ENCODE results near the gene CEP112.
"Not testable (repeated sequence)": the region's sequence is repeated elsewhere in the genome, so short reads cannot be mapped to it uniquely, and the experiment has no call there.

The CEP112 gene

GRCh38 chr17:66210208-66210574, 18.3 kb upstream of the CEP112 start:
- no peak for DNase-seq

DNA sequence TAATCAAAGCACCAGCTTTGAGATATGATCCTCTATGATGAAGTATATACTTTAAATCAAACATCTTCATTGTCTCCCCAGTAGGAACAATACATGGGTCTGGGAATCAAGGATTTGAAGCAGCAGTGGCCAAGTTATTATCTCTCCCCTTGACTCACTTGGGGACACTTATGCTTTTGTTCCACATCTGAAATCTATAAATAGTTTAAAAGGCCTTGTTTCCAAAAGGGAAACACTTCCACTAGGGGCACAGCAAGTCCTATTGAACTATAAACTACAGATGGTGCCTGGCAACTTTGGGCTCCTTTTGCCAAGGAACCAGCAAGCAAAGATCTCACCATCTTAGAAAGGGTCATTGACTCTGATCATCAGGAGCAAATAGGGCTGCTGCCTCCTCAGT, 16.0 kb upstream of the CEP112 start:
- DNase-seq, result no peak

DNA sequence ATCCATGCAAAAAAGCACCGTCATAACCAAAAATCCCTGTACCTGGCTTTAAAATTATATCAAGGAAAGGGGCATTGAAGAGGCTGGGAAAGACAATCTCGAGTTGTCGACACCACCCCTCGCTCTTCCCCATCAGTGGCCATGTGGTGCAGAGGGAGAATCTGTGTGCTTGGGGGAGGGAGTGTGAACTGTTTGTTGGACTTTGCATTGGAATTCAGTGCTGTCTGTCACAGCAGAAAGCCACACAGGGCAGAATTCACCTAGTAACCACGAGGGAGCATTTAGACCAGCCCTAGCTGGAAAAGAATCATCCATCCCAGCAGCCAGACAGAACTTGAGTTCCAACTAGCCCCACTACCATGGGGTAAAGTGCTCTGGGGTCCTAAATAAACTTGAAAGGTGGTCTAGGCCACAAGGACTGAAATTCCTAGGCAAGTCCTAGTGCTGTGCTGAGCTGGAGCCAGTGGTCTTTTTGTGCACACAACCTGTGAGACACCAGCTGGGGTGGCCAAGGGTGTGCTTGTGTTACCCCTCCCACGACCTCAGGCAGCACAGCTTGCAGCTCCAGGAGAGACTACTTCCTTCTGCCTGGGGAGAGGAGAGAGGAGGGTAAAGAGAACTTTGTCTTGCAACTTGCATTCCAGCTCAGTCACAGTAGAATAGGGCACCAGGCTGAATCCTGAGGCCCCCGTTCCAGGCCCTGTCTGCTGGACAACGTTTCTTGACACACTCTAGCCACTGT, 11.5 kb upstream of the CEP112 start:
- no peak for DNase-seq

GRCh38 chr17:66200685-66201092, 8.8 kb upstream of the CEP112 start:
- peak; percentile 51 for DNase-seq

- DNase-seq, result no peak
Measured at GRCh38 chr17:66198242-66198641, 6.3 kb upstream of the CEP112 start.

DNA sequence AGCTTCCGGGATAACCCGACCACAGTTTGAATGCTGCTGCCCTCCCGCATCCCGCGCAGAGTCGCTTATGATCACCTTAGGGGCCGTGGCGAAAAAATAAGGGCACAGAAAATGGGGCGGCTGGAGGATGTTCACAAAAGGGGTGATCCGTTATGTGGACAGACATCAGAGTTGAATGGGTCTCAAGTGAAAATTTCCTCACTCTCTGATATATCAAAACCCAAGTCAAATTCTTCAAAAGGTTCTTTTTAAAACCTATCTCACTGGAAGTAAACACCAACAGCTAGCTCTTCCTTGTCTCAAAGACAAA, 400 bp upstream of the CEP112 start:
- no peak for DNase-seq

DNA sequence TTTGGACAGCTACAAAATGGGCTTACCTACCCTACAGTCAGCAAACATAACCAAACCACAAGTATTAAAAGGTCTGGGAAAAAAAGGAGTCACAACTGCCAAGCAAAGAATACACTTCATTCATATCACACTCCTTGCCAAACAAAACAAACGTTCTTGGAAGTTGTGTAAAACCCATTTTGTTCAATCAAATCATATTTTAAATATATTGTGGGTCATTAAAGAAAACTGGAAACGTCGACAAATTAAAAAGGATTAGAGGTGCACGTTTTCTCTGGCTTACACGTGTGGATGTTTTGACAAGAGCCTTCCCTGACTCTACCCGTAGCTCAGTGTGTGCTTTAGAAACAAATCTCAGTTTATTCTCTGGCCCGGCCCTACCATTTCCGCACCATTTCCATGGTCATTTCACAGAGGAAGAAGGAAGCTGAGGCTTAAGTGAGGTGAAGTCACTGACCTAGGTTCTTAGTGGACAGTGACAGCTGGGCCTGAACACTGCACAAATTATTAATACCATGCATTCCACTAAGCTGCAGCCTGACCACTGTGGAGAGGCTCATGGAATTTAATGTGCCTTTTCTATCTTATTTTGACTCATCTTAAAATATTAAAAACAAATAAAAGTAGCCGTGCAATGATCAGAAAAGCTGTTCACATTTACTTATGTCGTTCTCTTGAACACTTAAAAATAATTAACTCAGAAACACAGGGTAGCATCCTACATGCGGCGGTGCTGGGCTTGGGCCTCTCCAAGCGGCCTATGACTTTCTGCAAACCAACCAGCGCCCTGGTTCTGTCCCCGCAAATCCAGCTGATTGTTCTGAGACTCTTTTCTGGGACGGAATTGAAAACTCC, 968 bp downstream of the CEP112 start:
- no peak for DNase-seq

DNA sequence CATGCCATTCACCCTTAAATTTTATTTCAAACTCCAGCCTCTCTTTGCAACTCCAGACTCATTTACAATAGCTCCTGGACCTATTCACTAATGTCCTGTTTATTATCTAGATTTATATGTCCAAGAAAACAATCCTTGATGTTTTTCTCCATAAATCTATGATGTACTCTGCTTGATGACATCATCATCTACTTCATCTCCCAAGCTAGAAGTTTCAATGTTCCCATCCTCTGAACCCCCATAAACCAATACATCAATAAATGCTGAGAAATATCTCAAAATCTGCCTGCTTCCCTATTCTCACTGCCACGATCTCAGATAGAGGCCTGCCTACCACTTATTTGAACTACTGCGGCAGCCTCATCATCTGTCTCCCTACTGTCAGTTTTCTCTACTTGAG, 4.2 kb downstream of the CEP112 start:
- DNase-seq, result no peak

- no peak for DNase-seq
Measured at GRCh38 chr17:66185862-66186261, 6.1 kb downstream of the CEP112 start.

DNA sequence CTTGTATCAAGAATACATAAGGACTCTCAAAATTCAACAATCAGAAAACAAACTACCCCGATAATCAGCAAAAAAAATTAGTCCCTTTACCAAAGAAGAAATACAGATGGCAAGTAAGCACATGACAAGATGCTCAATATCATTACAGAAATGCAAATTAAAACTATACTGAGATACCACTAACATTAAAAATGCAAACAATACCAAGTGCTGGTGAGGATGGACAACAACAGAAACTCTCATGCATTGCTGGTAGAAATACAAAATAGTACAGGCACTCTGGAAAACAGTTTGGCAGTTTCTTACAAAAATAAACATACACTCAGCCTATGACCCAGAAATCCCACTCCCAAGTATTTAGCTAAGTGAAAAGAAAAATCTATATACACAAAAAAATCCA, 7.5 kb downstream of the CEP112 start:
- no peak for DNase-seq

DNA sequence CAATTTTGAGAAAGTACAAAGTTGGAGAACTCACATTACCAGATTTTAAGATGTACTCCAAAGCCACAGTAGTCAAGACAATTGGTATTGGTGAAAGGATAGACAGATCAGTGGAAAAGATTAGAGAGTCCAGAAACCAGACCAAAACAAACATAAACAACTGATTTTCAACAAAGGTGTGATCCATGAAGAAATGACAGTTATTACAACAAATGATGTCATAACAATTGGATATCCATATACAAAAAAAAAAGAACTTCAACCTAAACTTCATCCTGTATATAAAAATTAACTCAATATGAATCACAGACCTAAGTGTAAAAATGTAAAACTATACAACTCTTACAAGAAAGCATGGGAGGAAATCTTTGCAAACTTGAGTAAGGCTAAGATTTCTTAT, 8.4 kb downstream of the CEP112 start:
- DNase-seq, result no peak

DNA sequence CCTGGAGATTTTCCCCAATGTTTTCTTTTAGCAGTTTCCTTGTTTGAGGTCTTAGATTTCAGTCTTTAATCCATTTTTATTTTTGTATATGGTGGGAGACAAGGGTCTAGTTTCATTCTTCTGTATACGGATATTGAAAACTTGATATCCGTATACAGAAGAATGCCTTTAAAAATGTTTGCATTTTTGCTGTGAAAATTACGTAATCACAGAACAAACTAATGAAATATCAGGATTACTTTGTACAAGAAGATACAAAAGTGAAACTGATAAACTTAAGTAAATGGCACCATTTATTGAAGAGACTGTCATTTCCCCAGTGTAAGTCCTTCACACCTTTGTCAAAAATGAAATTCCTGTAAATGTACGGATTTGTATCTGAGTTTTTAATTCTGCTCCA, 13.3 kb downstream of the CEP112 start:
- DNase-seq, result no peak

- DNase-seq, result peak; percentile 72
Measured at GRCh38 chr17:66177048-66177447, 14.9 kb downstream of the CEP112 start.

GRCh38 chr17:66175892-66176291, 16.0 kb downstream of the CEP112 start:
- no peak for DNase-seq

GRCh38 chr17:66172691-66173223, 19.2 kb downstream of the CEP112 start:
- DNase-seq, result no peak

DNA sequence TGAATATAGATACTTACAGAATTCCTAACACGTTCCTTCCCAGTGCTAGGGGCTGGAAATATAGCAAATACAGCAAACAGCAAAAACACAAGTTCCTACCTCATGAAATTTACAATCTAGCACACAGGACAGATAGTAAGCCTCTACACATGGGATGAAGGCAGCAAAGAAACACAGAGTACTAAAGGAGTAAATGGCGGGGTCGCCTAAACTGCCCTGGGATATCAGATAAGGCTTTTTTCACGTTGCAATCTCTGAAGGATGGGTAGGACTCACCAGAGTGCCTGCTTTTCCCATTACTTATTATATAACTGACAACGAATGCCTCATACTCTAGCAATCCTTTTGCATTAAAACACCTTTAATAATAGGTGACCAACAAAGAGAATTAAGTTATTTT, 19.8 kb downstream of the CEP112 start:
- DNase-seq, result no peak

DNA sequence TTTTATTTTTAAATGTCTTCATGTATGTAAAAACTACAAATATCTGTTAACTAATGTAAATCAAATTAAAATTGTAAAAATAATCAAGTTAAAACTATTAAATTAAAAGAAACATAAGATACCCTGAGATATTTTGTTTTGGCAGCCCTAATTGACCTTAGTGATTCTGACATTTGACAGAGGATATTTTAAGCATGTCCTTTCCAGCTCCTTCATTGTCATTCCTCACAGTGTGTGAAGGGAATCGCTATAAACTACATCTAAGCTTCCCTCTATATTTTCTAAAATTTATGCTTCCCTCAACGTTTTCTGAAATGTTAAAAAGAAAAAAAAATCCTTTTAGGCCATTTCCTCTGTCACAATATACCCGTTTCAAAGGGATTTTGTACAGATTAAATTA, 20.2 kb downstream of the CEP112 start:
- no peak for DNase-seq

GRCh38 chr17:66171172-66171571, 20.8 kb downstream of the CEP112 start:
- no peak for DNase-seq

GRCh38 chr17:66169839-66170238, 22.1 kb downstream of the CEP112 start:
- no peak for DNase-seq

DNA sequence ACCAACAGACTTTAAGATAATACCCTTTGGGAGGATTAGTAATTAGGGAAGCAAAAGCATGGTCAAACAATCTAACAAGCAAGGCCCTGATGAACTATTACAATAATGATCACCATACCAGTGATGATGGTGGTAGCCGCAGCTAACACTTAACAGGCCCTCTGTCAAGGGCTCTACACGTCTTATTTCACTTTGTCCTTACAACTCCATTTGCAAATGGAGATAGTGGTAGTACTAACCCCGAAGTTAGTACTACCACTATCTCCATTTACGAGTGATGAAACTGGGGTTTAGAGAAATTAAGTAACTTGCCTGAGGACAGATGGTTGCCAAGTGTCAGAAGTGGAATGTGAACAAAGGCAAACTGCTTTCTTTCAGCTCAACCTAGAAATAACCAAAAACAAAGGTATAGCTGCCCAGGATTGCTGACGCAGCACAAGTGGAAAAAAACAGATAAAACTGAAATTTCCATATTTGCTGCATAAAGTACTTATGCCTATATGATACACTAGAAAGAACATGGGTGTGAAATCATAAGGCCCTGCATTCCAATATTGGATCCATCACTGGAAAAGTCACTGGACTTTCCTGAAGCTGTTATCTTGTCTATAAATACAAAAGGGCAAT, 24.6 kb downstream of the CEP112 start:
- no peak for DNase-seq

GRCh38 chr17:66165537-66166123, 26.3 kb downstream of the CEP112 start:
- DNase-seq, result peak; percentile 12

GRCh38 chr17:66155055-66155454, 36.9 kb downstream of the CEP112 start:
- DNase-seq, result not testable (repeated sequence)

- DNase-seq, result no peak
Measured at GRCh38 chr17:66152756-66153155, 39.2 kb downstream of the CEP112 start.

DNA sequence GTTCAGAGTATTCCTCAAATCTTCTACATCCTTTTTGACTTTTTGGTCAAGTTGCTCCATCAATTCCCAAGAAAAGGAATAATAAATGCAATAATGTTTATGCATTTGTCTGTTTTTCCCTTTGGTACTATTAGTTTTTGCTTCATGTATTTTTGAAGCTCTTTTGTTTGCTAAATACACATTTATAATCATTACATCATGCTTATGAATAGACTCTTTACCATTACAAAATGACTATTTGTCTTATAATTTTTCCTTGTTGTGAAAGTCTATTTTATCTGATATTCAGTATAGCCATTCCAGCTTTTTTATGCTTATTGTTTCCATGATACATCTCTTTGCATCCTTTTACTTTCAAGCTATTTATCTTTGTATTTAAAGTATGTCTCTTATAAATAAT, 41.2 kb downstream of the CEP112 start:
- no peak for DNase-seq

Data from NCI-H2029 (cell line).